GM12878 (cell line): Measurements from ENCODE around the gene TMEM263.

Experiments
- ATF2 ChIP-seq: IDR thresholded peaks from 2 replicates; pipeline ENCODE4 v1.6.1; 2012; ENCODE audit warnings: low read length, inconsistent platforms
- CHD2 ChIP-seq: IDR thresholded peaks from 2 replicates; pipeline ENCODE4 v1.6.1; 2011; ENCODE audit warnings: low read depth, low read length, improper control_type of control experiment, borderline replicate concordance
- GABPA ChIP-seq: IDR thresholded peaks from 2 replicates; pipeline ENCODE4 v1.6.1; 2014; ENCODE audit warnings: antibody characterized with exemption, low read depth, mild to moderate bottlenecking, inconsistent platforms
- MTA3 ChIP-seq: IDR thresholded peaks from 2 replicates; pipeline ENCODE4 v1.6.1; 2012; ENCODE audit warnings: low read length, inconsistent platforms, borderline replicate concordance
- NFYA ChIP-seq: IDR thresholded peaks from 2 replicates; pipeline ENCODE4 v1.6.1; 2011; ENCODE audit warnings: low read depth, mild to moderate bottlenecking, low read length, improper control_type of control experiment, borderline replicate concordance
- POLR2AphosphoS5 ChIP-seq: IDR thresholded peaks from 2 replicates; pipeline ENCODE4 v1.6.1; 2011; ENCODE audit warnings: mild to moderate bottlenecking, low read length, inconsistent platforms
- RCOR1 ChIP-seq: conservative IDR thresholded peaks from 2 replicates; pipeline ENCODE4 v1.6.1; 2012; ENCODE audit warnings: low read depth, low read length, improper control_type of control experiment
- RFX5 ChIP-seq: IDR thresholded peaks from 2 replicates; pipeline ENCODE4 v1.6.1; 2011; ENCODE audit warnings: low read depth, low read length, improper control_type of control experiment
- SPI1 ChIP-seq: IDR thresholded peaks from 2 replicates; pipeline ENCODE4 v1.6.1; 2011; ENCODE audit warnings: low read depth, mild to moderate bottlenecking, low read length, moderate library complexity, borderline replicate concordance; ENCODE audit not compliant: insufficient read depth

- no peak for TF ChIP-seq CHD2
- TF ChIP-seq ATF2, result no peak
- no peak for TF ChIP-seq RCOR1
- TF ChIP-seq NFYA, result no peak
- TF ChIP-seq GABPA, result no peak
- TF ChIP-seq POLR2AphosphoS5, result no peak
- no peak for TF ChIP-seq MTA3
- TF ChIP-seq SPI1, result no peak
- TF ChIP-seq RFX5, result no peak
Measured at GRCh38 chr12:106964526-106964925, 8.8 kb downstream of the TMEM263 start.
